RWPE2 (cell line): ENCODE results near the gene TTL.

Experiments used
- ATAC-seq: fragments of 200-7000 bp; cut with Tn5 transposase; 3 replicates; pipeline ENCODE4 v1.9.1; 2021; ENCODE audit warnings: low read depth
- DNase-seq: peaks from one replicate; pipeline ENCODE4 v3.0.0-alpha.2; 2020; ENCODE audit warnings: low spot score
- H3K27ac ChIP-seq: fragments of 450-650 bp; 2 replicates; pipeline ENCODE4 v1.5.1; 2017; ENCODE audit warnings: mild to moderate bottlenecking; ENCODE audit not compliant: poor library complexity, severe bottlenecking
- H3K27me3 ChIP-seq: fragments of 250-450 bp; sonication (Bioruptor Pico); 2 replicates; pipeline ENCODE4 v1.5.1; 2021; ENCODE audit warnings: mild to moderate bottlenecking, moderate library complexity; ENCODE audit not compliant: insufficient read depth, poor library complexity, severe bottlenecking
- H3K36me3 ChIP-seq: fragments of 250-450 bp; sonication (Bioruptor Pico); 2 replicates; pipeline ENCODE4 v1.5.1; 2020; ENCODE audit warnings: low read depth, mild to moderate bottlenecking, moderate library complexity
- H3K4me1 ChIP-seq: fragments of 250-450 bp; sonication (Bioruptor Pico); 2 replicates; pipeline ENCODE4 v1.5.1; 2021; ENCODE audit warnings: mild to moderate bottlenecking, moderate library complexity; ENCODE audit not compliant: insufficient read depth, poor library complexity, severe bottlenecking
- H3K4me3 ChIP-seq: fragments of 250-450 bp; sonication (Bioruptor Pico); 2 replicates; pipeline ENCODE4 v1.5.1; 2021; ENCODE audit warnings: mild to moderate bottlenecking, moderate library complexity; ENCODE audit not compliant: severe bottlenecking
- H3K9me3 ChIP-seq: fragments of 250-450 bp; sonication (Bioruptor Pico); 2 replicates; pipeline ENCODE4 v1.5.1; 2021; ENCODE audit warnings: mild to moderate bottlenecking, moderate library complexity; ENCODE audit not compliant: severe bottlenecking
- TF ChIP-seq, protein P1 (sequence below): fragments of 450-650 bp; IDR thresholded peaks from one replicate; pipeline ENCODE4 v1.5.1; 2017; ENCODE audit warnings: mild to moderate bottlenecking, moderate library complexity; ENCODE audit not compliant: poor library complexity, severe bottlenecking

TTL gene

DNA sequence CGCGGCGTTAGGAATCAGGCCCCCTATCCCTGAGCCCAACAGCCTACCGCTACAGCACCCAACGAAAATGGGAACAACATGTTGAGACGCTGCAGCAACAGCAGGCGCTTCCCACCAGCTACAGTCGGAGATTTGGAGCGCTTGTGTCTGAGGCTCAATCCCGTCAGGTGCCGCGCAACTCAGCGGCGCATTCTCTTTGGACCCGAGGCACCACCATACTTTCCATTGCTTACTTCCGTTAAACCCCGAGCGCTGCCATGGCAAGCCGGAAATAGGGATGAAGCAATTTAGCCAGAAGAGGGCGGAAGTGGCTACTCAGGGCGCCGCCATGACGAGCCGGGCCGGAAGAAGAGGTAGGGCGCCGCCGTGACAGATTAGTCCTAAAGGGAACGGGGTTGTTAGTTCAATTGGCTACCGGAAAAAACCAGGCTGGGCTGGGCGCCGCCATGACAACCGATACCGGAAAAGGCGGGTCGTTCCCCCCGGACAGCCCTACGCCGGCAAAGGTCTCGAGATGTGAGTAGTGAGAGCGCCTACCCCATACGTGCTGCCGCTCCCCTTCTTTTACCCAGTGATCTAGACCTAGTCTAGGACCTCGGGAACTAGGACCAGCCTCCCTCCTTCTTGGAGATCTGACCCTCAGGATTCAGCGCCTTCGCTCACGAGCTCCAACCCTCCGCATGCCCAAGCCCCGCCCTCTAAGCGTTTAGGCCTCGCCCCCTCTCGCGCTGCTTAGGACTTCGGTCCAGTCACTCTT lies 102.4 kb downstream of the TTL start, which contains the start of gene CHCHD5:
Gene CHCHD5, plus strand, starts transcription at position 476 of the 757 bp plus-strand sequence. Its CDS starts 39 bp downstream, at position 515.
- Histone ChIP-seq H3K27me3 (no peaks in the 10 kb centered on the region), H3K36me3 (peaks cover 6% of the 10 kb centered on the region; the same call in 1 of the 2 replicates), H3K4me1 (no peaks in the 10 kb centered on the region), H3K4me3 (peak within 1 kb of the TSS; percentile 65), H3K27ac (peak within 1 kb of the TSS; percentile 78), H3K9me3 (no peaks in the 10 kb centered on the region)
- DNase-seq, result peak; percentile 95
- TF ChIP-seq, protein P1, sequence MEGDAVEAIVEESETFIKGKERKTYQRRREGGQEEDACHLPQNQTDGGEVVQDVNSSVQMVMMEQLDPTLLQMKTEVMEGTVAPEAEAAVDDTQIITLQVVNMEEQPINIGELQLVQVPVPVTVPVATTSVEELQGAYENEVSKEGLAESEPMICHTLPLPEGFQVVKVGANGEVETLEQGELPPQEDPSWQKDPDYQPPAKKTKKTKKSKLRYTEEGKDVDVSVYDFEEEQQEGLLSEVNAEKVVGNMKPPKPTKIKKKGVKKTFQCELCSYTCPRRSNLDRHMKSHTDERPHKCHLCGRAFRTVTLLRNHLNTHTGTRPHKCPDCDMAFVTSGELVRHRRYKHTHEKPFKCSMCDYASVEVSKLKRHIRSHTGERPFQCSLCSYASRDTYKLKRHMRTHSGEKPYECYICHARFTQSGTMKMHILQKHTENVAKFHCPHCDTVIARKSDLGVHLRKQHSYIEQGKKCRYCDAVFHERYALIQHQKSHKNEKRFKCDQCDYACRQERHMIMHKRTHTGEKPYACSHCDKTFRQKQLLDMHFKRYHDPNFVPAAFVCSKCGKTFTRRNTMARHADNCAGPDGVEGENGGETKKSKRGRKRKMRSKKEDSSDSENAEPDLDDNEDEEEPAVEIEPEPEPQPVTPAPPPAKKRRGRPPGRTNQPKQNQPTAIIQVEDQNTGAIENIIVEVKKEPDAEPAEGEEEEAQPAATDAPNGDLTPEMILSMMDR, result no peak
- peak; percentile 84 for ATAC-seq

DNA sequence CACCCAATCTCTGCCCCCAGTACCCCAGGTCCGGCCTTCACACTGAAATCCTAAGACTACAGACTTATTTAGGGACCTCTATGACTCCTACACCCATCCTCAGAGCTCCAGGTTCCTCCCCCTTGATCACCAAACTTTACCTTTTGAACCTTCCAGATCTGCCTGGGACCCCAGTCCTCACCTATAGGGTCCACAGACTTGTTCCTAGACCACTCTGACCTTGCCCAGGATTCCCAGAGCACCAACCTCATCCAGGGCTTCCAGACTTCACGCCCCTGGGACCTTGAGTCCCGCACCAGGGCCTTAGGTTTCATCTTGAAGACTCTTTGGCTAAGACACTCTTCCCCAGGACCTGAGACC lies 102.9 kb downstream of the TTL start:
- DNase-seq (no peak), ATAC-seq (no peak)
- Histone ChIP-seq H3K27me3 (no peaks in the 10 kb centered on the region), H3K4me1 (no peaks in the 10 kb centered on the region), H3K36me3 (peaks cover 9% of the 10 kb centered on the region; the same call in 1 of the 2 replicates), H3K27ac (peak overlapping the region; percentile 78), H3K4me3 (peak overlapping the region; percentile 65), H3K9me3 (no peaks in the 10 kb centered on the region)
- TF ChIP-seq, protein P1, result no peak

DNA sequence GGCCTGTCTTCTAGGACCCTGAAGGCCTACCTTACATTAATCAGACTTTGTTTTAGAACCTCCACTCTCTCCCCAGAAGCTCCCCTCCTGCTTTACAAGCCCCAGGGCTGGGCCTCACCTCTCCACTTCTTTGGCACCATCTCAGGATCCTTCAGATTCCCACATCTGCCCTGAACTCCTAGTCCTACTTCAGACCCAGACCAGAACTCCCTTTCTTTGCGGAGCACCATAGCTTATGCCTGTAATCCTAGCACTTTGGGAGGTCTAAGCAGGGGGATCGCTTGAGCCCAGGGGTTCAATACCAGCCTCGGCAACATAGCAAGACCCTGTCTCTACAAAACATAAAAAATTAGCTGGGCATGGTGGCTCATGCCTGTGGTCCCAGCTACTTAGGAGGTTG lies 103.4 kb downstream of the TTL start:
- TF ChIP-seq, protein P1, result no peak
- Histone ChIP-seq H3K9me3 (no peaks in the 10 kb centered on the region), H3K4me3 (no peak overlapping the region), H3K4me1 (no peaks in the 10 kb centered on the region), H3K27me3 (no peaks in the 10 kb centered on the region), H3K27ac (peak overlapping the region; percentile 78), H3K36me3 (peaks cover 9% of the 10 kb centered on the region; the same call in 1 of the 2 replicates)
- DNase-seq (no peak), ATAC-seq (no peak)

DNA sequence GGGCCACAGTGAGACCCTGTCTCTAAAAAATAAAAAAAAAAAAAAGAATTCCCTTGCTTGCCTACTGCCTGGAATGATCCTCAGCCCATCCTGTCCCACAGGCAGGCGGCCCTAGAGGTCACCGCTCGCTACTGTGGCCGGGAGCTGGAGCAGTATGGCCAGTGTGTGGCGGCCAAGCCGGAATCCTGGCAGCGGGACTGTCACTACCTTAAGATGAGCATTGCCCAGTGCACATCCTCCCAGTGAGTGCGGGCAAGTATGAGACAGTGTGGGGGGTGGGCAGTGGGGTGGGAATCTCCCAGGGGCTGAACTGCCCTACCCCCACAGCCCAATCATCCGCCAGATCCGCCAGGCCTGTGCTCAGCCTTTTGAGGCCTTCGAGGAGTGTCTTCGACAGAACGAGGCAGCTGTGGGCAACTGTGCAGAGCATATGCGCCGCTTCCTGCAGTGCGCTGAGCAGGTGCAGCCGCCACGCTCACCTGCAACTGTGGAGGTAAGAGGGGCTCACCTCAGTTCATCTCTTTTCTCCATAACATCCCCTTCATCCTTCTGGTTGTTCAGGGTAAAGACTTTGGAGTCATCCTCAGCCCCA lies 104.0 kb downstream of the TTL start:
- H3K27me3 ChIP-seq, result no peaks in the 10 kb centered on the region
- ATAC-seq, result no peak
- DNase-seq, result no peak
- no peak overlapping the region for H3K27ac ChIP-seq
- H3K9me3 ChIP-seq, result no peaks in the 10 kb centered on the region
- peaks cover 9% of the 10 kb centered on the region; the same call in 1 of the 2 replicates for H3K36me3 ChIP-seq
- H3K4me3 ChIP-seq, result no peak overlapping the region
- no peaks in the 10 kb centered on the region for H3K4me1 ChIP-seq
- TF ChIP-seq, protein P1, result no peak
